HFFc6 (cell line): ENCODE data around the gene GAB2. TPM values are rescaled to one million over a fixed set of nuclear protein-coding genes. Genes with fewer than 3 reads are reported as not detected.

Source experiments
- DNase-seq: peaks from one replicate; pipeline ENCODE4 v3.0.0-alpha.2; 2018
- H3K27ac Mint-ChIP-seq: 2 replicates; pipeline ENCODE4 v1.8.0; 2020; ENCODE audit warnings: mild to moderate bottlenecking, mixed read lengths
- H3K27me3 Mint-ChIP-seq: 2 replicates; pipeline ENCODE4 v1.8.0; 2021; ENCODE audit warnings: mild to moderate bottlenecking, moderate library complexity, mixed read lengths; ENCODE audit not compliant: insufficient read depth
- H3K36me3 Mint-ChIP-seq: 2 replicates; pipeline ENCODE4 v1.8.0; 2021; ENCODE audit warnings: low read depth, mixed read lengths
- H3K4me1 Mint-ChIP-seq: 2 replicates; pipeline ENCODE4 v1.8.0; 2020; ENCODE audit warnings: low read depth, mixed read lengths
- H3K4me3 Mint-ChIP-seq: 2 replicates; pipeline ENCODE4 v1.8.0; 2020; ENCODE audit warnings: mild to moderate bottlenecking, moderate library complexity, mixed read lengths
- H3K9me3 Mint-ChIP-seq: 2 replicates; pipeline ENCODE4 v1.8.0; 2020; ENCODE audit warnings: mild to moderate bottlenecking, mixed read lengths
- total RNA-seq, 6 experiments: library from RNA; stranded (reverse); fragmentation: NEBNext Ultra II Directional; extraction: Animal tissue kit (Norgen Biotek cat#: 25700); gene quantifications; 2 replicates in 1 of 6; 3 replicates in 5 of 6; pipeline ENCODE4 v1.2.3, GENCODE V29; 2021
- TF ChIP-seq, protein P1 (sequence below): fragments of 200-600 bp; sonication (generic); IDR thresholded peaks from 2 replicates; pipeline ENCODE4 v1.5.0; 2021; ENCODE audit warnings: antibody characterized with exemption, mild to moderate bottlenecking

GAB2 gene
- total RNA-seq, 6 experiments from 2014 or later: 8.4 to 12.1 (median 9.9) TPM

DNA sequence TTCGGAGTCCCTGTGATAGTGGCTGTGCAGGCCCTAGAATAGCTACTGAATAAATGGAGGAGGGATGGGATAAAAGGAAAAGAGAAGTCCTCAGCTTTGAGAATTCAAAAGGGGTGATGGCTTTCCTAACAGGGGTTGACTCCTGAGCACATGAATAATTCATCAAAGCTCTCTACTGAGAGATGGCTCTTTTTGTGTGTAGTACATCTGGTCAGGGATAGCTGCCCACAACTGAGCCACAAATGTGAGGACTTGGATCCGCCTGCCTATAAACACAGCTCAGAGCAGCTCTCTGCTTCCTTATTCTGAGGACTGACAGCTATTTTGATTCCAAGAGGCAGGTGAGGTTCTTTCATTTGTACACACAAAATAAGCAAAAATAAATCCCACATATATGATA, 146.6 kb downstream of the GAB2 start:
- no peak overlapping the region for H3K27ac Mint-ChIP-seq
- H3K36me3 Mint-ChIP-seq: peaks cover 36% of the 10 kb centered on the region
- peaks cover 26% of the 10 kb centered on the region for H3K9me3 Mint-ChIP-seq
- no peak overlapping the region for H3K4me3 Mint-ChIP-seq
- H3K27me3 Mint-ChIP-seq: no peaks in the 10 kb centered on the region; the same call in 1 of the 2 replicates
- TF ChIP-seq, protein P1, sequence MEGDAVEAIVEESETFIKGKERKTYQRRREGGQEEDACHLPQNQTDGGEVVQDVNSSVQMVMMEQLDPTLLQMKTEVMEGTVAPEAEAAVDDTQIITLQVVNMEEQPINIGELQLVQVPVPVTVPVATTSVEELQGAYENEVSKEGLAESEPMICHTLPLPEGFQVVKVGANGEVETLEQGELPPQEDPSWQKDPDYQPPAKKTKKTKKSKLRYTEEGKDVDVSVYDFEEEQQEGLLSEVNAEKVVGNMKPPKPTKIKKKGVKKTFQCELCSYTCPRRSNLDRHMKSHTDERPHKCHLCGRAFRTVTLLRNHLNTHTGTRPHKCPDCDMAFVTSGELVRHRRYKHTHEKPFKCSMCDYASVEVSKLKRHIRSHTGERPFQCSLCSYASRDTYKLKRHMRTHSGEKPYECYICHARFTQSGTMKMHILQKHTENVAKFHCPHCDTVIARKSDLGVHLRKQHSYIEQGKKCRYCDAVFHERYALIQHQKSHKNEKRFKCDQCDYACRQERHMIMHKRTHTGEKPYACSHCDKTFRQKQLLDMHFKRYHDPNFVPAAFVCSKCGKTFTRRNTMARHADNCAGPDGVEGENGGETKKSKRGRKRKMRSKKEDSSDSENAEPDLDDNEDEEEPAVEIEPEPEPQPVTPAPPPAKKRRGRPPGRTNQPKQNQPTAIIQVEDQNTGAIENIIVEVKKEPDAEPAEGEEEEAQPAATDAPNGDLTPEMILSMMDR: no peak
- DNase-seq: no peak
- H3K4me1 Mint-ChIP-seq: peaks cover 11% of the 10 kb centered on the region

DNA sequence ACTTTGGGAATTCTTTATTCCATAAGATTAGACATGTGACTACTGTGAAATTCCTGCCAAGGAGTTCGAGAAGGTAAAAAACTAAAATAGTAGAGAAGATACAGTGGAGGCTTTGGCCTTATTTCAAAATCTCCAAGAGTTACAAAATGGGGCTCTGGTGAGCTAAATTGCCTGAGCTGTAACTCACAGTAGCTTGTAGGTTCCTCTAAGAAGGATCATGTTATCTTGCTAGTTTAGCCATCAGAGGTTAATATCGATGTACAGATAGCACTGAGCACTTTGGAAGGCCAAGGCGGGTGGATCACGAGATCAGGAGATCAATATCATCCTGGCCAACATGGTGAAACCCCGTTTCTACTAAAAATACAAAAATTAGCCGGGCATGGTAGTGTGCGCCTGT, 147.8 kb downstream of the GAB2 start:
- Mint-ChIP-seq H3K27me3 (no peaks in the 10 kb centered on the region; the same call in 1 of the 2 replicates), H3K27ac (no peak overlapping the region), H3K36me3 (peaks cover 33% of the 10 kb centered on the region), H3K4me1 (peaks cover 20% of the 10 kb centered on the region), H3K9me3 (peaks cover 26% of the 10 kb centered on the region), H3K4me3 (no peak overlapping the region)
- no peak for DNase-seq
- TF ChIP-seq, protein P1: no peak

DNA sequence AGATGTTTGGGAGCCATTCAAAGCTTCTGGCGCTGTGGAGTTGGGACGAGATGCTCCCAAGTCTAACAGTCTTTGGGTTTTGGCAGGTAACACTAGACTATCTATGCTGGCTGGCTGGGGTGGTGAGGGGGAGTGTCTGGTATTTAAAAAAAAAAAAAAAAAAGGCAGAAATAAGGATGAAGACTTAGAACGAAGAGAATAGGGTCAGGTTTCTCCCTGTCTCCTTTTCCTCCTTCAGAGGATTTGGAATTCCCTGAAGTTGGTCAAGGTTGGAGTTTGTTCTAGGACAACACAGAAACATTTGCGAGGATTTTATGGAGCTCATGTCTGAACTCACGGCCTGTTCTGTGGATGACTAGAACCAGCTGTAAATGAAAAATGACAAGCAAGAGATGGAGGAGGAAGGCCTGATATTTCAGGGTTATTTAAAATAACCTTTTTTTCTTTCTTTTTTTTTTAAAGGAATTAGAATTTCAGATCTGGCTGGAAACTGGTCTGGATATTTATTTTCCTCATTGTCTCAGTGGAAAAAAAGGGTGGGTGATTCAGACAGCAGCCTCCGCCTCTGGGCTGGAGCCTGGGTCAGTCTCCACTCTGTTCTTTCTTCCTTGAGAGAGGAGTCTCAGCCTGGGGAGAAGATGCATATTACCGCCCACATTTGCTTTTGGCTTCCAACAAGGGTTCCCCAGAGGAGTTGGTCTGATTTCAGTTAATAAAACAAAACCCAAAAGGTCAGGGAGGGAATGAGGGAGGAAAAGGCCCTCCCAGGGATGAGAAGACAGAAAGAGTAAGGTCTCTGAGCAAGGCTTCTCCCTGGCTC, 148.8 kb downstream of the GAB2 start:
- H3K27me3 Mint-ChIP-seq: no peaks in the 10 kb centered on the region; the same call in 1 of the 2 replicates
- no peak overlapping the region for H3K27ac Mint-ChIP-seq
- peaks cover 20% of the 10 kb centered on the region for H3K4me1 Mint-ChIP-seq
- no peak overlapping the region for H3K4me3 Mint-ChIP-seq
- DNase-seq: no peak
- H3K9me3 Mint-ChIP-seq: peaks cover 23% of the 10 kb centered on the region
- TF ChIP-seq, protein P1: no peak
- H3K36me3 Mint-ChIP-seq: peaks cover 27% of the 10 kb centered on the region

DNA sequence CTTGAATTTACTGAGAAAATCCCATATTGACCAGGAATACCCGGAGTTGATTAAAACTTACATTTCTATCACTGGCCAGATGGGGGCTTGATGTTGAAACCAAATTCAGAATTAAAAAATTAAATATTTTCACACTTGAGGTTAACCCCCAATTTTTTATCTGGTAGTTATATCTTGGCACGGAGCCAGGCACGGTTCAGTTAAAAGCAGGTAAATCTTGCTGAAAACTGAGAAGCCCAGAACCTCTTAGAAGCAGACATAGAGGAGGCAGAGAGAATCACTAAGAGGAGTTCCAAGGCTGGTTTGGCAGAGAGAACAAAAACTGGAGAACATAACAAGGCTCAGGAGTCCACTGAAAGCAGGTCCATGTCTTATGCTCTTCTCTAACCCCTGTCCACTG, 151.2 kb downstream of the GAB2 start:
- TF ChIP-seq, protein P1: no peak
- peaks cover 3% of the 10 kb centered on the region; the same call in 1 of the 2 replicates for H3K36me3 Mint-ChIP-seq
- H3K4me1 Mint-ChIP-seq: peaks cover 20% of the 10 kb centered on the region

DNA sequence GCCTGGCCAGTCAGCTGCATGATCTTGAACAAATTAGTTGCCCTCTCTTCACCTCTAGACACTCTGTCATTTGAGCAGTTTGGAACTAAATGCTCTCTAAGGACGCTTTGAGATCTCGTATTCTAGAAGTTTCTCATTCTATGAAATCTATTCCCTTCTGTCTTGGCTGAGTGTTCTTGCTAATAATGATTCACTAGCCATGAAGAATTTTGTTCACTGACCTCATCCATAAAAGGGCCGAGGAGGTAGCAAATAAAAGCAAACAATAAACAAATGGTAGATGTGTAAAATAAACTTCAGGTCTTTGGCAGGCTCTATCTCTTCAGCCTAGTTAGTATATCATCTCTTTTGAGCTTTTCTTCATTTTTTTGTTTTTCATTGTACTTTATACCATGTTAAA, 152.3 kb downstream of the GAB2 start:
- Mint-ChIP-seq H3K4me3 (no peak overlapping the region), H3K27ac (no peak overlapping the region), H3K9me3 (no peaks in the 10 kb centered on the region), H3K36me3 (no peaks in the 10 kb centered on the region), H3K4me1 (peaks cover 20% of the 10 kb centered on the region), H3K27me3 (no peaks in the 10 kb centered on the region; the same call in 1 of the 2 replicates)
- TF ChIP-seq, protein P1: no peak
- DNase-seq: no peak

More for the DNA sequence above, 151.2 kb downstream of the GAB2 start:
- peaks cover 2% of the 10 kb centered on the region for H3K9me3 Mint-ChIP-seq
- no peak overlapping the region for H3K4me3 Mint-ChIP-seq
- H3K27me3 Mint-ChIP-seq: no peaks in the 10 kb centered on the region; the same call in 1 of the 2 replicates
- H3K27ac Mint-ChIP-seq: no peak overlapping the region
- no peak for DNase-seq
